NB4 (cell line): Measurements from ENCODE around the gene MDM2.

Experiments used
- DNase-seq: peaks from one replicate; pipeline ENCODE4 v3.0.0; 2010; ENCODE audit warnings: low read depth
- H3K4me3 ChIP-seq: one replicate; pipeline ENCODE4 v1.5.1; 2011; ENCODE audit warnings: mild to moderate bottlenecking, low read depth, low read length, moderate library complexity
- CTCF ChIP-seq: IDR thresholded peaks from one replicate; pipeline ENCODE4 v1.5.1; 2012; ENCODE audit warnings: low read depth, low read length
- MYC ChIP-seq: IDR thresholded peaks from 2 replicates; pipeline ENCODE4 v1.6.1; 2011; ENCODE audit warnings: low read depth, low read length
- POLR2A ChIP-seq: IDR thresholded peaks from 2 replicates; pipeline ENCODE4 v1.6.1; 2011; ENCODE audit warnings: mild to moderate bottlenecking; ENCODE audit not compliant: insufficient read length; ENCODE audit errors: extremely low read depth
- TF ChIP-seq, protein P1 (sequence below): IDR thresholded peaks from 2 replicates; pipeline ENCODE4 v1.6.1; 2011; ENCODE audit warnings: low read depth, low read length

MDM2 gene

DNA sequence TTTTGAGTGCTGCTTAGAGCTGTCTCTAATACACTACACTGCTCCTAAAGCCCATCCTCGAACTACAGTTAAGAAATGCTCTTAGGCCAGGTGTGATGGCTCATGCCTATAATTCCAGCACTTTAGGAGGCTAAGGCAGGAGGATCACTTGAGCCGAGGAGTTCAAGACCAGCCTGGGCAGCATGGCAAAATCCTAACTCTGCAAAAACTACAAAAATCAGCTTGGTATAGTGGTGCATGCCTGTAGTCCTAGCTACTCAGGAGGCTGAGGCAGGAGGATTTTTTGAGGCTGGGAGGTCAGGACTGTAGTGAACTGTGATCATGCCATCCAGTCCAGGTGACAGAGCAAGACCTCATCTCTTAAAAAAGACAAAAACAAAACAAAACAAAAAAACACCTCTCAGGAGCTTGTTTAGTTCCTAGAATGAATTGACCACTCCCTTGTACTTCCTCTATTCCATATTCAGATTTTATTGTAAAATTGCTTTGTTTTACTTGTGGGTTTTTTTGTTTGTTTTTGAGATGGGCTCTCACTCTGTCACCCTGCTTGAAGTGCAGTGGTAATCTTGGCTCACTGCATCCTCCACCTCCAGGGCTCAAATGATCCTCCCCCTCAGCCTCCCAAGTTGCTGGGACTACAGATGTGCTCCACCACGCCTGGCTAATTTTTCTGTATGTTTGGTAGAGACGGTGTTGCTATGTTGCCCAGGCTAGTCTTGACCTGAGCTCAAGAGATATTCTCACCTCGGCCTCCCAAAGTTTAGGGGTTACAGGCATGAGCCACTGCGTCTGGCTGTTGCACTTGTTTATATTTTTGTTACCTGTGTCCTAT lies 13.6 kb downstream of the MDM2 start:
- no peak for DNase-seq
- no peak overlapping the region for H3K4me3 ChIP-seq

DNA sequence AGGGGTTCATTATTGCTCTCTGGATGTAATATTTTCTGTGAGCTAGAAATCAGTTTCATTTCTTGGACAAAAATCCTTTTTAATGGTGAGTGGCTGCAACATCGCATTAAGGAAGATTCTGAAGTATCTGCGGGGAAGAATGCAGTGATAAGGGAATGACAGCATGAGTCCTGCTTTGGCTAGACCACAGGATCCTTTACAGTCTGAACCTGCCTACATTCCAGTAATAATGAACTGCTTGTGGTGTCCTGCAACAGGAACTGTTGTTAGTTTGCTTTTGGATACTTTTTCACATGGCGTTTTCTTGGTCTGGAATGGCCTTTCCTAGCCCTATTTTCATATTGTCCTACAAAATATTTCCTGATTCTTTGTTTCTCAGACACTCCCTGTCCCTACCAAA lies 15.7 kb downstream of the MDM2 start:
- TF ChIP-seq MYC (no peak), POLR2A (no peak), CTCF (no peak)
- TF ChIP-seq, protein P1, sequence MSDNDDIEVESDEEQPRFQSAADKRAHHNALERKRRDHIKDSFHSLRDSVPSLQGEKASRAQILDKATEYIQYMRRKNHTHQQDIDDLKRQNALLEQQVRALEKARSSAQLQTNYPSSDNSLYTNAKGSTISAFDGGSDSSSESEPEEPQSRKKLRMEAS: no peak
- H3K4me3 ChIP-seq: no peak overlapping the region
- DNase-seq: no peak

More for the DNA sequence above, 13.6 kb downstream of the MDM2 start:
- no peak for TF ChIP-seq MYC
- TF ChIP-seq CTCF: no peak
- TF ChIP-seq, protein P1: no peak
- TF ChIP-seq POLR2A: no peak

DNA sequence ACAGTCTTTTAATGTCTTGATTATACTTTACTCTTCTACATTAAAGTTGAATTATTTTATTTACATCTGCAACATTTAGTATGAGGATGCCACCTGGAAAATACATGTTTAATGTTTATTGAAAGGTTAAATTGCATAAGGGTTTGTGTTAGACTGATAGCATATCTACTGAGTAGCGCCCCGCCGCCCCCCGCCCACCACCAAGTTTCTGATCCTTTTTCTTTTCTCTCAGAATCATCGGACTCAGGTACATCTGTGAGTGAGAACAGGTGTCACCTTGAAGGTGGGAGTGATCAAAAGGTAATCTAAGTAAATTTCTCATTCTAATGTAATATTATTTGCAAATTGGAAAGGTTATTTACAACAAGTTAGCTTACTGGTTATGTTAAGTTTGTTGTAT lies 16.2 kb downstream of the MDM2 start:
- TF ChIP-seq POLR2A (no peak), CTCF (no peak), MYC (no peak)
- TF ChIP-seq, protein P1: no peak
- H3K4me3 ChIP-seq: no peak overlapping the region
- no peak for DNase-seq

DNA sequence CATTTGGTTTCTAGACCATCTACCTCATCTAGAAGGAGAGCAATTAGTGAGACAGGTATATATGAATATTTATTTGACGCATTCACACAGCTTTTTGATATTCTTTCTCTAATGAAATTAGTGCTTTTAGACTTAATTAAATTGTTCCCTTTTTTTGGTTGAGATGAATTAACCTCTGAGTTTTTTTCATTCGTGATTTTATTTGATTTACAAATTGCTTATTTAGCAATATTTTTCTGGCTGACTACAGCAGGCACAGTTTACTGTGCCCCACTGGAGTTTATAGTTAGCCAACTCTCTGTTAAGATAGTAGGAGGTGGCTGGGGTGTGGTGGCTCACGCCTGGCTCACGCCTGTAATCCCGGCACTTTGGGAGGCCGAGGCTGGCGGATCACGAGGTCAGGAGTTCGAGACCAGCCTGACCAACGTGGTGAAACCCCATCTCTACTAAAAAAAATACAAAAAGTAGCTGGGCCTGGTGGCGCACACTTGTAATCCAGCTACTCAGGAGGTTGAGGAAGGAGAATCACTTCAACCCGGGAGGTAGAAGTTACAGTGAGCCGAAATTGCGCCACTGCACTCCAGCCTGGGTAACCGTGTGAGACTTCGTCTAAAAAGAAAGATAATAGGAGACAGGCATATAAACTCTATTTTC lies 16.7 kb downstream of the MDM2 start:
- no peak overlapping the region for H3K4me3 ChIP-seq
- no peak for TF ChIP-seq MYC
- TF ChIP-seq, protein P1: no peak
- no peak for TF ChIP-seq POLR2A
- no peak for TF ChIP-seq CTCF
- no peak for DNase-seq

- H3K4me3 ChIP-seq: no peak overlapping the region
- DNase-seq: no peak
- TF ChIP-seq CTCF: no peak
- TF ChIP-seq MYC: no peak
These were observed 17.7 kb downstream of the MDM2 start for GRCh38 chr12:68825569-68826217.
